GM18517 (cell line): ENCODE measurements around the gene NCBP2.
"Not testable (repeated sequence)": the region's sequence is repeated elsewhere in the genome, so short reads cannot be mapped to it uniquely, and the experiment has no call there.

Experiments used
- ATAC-seq: cut with Tn5 transposase; IDR thresholded peaks from one replicate; pipeline ENCODE4 v1.9.1; 2021; ENCODE audit warnings: mild to moderate bottlenecking, moderate library complexity; ENCODE audit not compliant: unreplicated experiment

The NCBP2 gene

DNA sequence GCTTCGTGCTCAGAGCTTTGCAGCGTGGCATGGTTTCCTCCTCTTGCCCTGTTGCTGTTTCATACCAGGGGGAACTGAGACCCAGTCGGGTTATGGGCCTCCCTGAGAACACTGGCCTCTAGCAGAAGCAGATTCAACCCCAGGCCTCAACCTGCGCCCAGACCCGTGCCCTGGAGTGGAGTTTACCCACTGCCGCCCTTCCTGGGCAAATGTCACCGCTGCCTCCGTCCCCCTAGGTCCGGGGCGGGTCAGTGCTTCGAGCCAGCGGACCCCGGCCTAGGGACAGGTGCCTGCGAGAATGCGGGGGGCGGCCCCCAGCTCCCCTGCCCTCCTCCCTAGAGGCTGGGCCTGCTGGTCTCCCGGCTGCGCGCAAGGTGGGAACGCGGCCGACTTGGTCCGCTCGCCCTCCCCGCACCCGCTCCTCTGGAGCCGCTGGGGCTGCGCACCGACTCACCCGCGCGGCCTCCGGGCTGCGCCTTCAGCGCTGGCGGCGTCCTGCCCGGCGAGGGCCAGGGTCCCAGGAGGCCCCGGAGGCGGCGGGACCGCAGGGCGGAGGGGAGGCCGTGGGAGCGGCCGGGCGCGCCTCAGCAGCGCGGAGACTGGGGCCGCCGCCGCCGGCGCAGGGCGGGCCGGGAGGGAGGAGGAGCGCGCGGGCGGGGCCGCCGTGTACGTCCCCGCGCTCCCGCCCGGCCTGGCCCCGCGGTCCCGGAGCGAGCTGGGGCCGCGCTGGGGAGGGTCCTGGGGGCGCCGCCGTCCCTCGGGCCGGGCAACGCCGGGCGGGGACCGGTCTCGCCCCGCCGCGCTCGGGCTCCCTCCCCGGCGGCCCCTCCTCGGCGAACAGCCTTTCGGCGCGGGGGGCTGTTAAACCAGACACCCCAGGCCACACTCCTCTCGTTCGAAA lies 26.2 kb upstream of the NCBP2 start, which contains the start of gene PIGZ:
PIGZ (minus strand) TSS at position 601 of the 901 bp plus-strand sequence. CDS start 16,802 bp downstream, outside the sequence.
- ATAC-seq: peak; percentile 54

DNA sequence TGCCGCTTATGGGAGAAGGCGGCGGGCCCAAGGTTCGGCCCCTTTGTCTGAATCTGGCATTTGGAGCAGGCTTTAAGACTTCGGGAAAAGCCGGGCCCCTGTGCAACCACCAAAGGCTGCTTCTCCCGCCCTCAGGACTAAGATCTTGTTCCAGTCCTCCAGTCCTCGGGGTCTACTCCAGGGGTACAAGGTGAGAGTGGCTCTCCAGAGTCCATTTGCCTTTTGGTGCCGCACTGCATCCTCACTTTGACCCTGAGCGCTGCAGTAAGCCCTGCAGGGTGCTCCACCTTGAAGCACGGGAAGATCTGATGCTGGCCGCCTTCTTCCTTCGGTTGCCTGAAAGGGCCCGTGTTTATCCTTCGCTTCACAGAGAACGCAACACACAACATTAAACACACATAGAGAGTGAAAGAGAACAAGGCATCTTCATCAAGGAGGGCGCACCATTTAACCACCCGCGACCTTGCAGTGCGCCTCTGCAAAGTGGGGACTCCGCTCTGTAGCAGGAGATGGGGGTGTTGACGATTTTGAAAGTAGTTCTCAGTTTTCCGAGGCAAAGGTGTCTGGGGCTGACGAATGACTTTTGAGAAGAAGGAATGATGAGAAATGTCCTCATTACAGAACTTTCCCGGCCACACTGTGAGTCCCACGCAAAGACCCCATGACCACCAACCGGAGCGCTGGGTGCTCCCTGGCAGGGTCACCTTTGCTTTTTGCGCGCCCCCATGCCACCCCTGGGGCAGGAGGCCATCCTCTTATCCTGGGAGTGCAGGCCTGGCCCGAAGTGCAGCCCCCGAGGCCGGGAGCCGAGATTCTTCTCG lies 25.3 kb upstream of the NCBP2 start:
- ATAC-seq: no peak

DNA sequence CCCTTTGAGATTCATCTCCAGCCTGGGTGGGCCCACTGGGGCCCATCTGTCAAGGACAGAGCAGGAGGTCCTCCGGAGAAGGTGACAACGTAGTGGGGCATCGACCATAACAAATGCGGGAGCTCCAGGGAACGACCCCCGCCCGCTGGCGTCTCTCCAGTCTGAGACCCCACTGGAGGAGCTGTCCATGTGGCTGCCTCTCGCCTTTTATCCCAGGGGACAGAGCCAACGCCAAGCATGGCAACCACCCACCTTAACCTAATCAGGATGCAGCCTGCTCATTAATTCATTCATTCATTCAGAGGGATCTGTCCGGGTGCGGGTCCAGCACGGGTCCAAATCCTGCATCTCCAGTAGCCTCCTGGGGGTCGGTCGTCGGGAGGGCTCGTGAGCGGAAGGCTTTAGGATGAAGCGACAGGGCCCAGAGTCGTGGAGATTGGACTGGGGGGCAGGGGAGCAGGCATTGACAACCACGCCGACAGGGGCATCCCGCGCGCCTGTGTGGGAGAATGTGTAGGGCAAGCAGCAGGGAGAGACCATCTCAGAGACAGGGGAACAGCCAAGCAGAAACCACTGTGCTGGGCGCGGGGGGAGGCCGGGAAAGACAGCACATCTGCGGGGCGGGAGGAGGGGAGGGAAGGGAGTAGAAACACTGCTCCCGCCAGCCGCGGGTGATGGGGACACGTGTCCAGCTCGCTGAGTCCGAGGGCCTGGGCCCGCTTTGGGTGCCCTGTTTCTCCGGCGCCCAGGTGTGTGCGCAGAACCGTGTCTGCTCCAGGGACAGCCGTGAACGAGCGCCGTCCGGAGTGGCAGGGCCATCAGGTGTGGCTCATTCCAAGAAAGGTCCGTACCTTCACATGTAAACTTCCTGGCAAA lies 24.4 kb upstream of the NCBP2 start:
- no peak for ATAC-seq

DNA sequence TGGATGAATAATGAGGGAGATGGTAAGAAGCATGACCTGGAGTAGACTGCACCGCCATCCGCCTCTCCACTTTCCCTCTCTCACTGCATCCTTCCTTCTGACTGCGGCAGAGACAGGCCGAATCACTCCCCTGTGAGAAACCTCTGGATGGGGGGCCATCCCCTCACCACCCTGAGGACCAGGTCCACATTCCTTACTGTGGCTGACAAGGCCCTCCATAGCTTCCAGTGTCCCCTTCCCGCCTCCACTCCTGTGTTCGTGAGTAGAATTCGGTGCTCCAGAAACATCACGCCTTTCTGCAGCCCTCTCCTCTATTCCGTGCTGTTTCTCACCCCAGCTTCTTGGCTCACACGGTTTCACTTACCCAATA lies 23.5 kb upstream of the NCBP2 start:
- ATAC-seq: no peak

DNA sequence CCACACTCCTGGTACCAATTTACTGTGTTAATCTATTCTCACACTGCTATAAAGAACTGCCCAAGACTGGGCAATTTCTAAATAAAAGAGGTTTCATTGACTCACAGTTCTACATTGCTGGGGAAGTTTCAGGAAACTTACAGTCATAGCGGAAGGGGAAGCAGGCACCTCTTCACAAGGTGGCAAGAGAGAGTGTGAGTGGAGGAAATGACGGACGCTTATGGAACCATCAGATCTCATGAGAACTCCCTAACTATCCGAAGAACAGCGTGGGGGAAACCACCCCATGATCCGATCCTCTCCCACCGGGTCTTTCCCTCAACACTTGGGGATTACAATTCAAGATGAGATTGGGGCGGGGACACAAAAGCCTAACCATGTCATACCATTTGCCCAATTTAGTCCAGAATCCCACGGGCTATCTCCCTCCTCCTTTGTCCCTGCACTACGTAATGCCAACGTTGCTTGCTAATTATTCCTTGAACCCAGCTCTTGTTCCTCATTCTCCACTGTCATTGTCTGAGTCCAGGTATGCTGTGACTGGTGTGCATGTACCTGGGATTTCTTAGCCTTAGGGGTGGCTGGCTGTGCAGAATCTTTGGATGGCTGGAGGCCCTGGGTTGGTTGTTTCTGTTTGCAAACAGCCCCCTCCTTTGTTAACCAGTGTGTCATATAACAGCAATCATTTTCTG lies 22.9 kb upstream of the NCBP2 start:
- no peak for ATAC-seq

DNA sequence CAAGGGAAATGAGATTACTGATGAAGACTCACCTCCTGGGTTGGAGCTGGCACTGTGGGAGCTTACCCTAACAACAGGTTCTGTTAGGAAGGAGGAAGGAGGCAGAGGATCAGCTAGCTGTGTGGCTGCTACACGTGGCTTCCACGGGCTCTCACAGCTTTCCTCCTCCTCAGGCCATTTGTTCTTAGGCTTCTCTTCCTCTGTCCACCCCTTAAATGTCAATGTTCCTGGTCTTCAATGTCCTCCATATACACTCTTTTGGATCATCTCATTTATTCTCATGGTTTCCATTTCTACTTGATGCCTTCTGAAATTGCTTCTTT lies 21.3 kb upstream of the NCBP2 start:
- ATAC-seq: no peak

DNA sequence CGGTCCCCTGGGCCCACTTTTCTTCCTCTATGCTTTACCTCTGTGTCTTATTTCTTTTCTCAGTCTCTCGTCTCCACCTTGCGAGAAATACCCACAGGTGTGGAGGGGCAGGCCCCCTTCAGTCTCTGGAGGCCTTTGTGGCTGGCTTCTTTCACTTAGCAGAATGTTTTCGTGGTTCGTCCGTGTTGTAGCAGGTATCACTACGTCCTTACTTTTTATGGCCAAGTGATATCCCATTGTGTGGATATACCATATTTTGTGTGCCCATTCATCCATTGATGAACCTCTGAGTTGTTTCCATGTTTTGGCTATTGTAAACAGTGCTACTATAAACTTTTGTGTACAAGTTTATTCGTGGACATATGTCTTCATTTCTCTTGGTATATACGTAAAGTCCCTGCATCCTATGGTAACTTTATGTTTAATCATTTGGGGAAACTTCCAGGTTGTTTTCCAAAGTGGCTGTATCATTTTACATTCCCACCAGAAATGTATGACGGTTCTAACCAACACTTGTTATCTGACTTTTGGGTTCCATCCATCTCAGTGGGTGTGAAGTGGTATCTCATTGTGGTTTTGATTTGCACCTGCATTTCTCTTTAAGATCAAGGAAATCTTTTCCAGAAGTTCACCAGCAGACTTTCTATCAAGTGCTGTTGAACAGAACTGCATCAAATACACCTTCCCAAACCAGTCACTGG lies 20.8 kb upstream of the NCBP2 start:
- ATAC-seq: peak; percentile 73

DNA sequence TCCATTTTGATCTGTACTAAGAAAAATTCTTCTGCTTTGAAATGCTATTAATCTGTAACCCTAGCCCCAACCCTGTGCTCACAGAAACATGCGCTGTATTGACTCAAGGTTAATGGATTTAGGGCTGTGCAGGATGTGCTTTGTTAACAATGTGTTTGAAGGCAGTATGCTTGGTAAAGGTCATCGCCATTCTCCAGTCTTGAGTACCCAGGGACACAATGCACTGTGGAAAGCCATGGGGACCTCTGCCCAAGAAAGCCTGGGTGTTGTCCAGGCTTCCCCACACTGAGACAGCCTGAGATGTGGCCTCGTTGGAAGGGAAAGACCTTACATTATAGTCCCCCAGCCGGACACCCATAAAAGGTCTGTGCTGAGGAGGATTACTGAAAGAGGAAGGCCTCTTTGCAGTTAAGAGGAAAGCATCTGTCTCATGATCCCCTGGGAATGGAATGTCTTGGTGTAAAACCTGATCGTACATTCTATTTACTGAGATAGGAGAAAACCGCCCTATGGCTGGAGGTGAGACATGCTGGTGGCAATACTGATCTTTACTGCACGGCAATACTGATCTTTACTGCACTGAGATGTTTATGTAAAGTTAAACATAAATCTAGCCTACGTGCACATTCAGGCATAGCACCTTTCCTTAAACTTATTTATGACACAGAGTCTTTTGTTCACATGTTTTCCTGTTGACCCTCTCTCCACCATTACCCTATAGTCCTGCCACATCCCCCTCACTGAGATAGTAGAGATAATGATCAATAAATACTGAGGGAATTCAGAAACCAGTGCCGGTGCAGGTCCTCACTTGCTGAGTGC lies 20.0 kb upstream of the NCBP2 start:
- ATAC-seq: peak; percentile 31

DNA sequence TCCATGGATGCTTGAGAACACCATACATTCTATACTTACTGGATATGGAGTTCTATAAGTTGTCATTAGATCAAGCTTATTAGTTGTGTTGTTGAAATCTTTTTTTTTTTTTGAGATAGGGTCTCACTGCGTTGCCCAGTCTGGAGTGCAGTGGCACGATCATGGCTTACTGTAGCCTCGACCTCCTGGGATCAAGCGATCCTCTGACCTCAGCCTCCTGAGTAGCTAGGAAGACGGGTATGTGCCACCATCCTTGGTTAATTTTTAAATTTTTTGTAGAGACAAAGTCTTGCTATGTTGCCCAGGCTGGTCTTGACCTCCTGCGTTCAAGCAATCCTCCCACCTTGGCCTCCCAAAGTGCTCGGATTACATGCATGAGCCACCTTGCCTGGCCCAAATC lies 12.5 kb upstream of the NCBP2 start:
- ATAC-seq: no peak

DNA sequence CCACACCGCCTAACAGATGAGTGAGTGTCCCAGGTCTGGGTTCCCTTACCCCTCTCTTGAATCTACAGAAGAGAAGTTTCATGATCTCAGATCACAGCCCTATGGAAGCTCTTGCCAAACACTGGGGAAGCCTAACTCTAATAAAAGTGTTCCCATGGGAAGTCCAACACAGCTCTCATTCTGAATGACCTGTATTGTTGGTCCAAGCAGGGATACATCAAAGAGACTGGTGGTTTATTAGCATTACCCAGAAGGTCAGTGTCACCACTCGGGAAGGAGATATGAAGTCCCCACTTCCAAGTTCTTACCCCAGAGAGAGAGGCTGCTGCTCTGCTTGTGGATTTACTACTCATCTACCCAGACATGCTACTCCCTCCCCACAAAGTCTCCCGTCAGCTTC lies 9.0 kb upstream of the NCBP2 start:
- ATAC-seq: no peak

DNA sequence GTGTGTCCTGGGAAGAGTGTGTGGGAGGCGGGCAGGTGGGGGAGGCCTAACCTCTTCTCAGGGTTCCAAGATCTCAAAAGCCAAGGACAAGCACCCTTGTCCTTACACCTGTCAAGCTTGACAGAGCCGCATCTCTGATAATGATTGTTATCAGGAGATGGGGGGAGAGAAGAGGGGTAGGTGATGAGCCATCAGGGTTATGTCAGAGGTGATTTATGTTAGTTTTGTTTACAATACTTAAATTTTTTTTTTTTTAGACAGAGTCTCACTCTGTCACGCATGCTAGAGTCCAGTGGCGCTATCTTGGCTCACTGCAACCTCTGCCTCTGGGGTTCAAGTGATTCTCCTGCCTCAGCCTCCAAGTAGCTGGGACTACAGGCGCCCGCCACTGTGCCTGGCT lies 7.4 kb upstream of the NCBP2 start:
- no peak for ATAC-seq

DNA sequence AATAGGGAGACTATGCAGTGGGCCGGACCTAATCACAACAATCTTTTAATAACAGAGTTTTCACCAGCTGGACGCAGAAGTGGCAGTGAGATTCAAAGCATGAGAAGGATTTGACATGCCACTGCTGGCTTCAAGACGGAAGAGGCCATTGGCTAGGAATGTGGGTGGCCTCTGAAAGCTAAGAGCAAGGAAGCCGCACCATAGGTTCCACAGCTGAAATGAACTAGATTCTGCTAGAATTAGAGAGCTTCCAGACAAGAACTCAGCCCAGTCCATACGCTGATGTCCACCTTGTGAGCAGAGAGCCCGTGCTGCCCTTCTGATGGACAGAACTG lies 6.9 kb upstream of the NCBP2 start:
- ATAC-seq: no peak

DNA sequence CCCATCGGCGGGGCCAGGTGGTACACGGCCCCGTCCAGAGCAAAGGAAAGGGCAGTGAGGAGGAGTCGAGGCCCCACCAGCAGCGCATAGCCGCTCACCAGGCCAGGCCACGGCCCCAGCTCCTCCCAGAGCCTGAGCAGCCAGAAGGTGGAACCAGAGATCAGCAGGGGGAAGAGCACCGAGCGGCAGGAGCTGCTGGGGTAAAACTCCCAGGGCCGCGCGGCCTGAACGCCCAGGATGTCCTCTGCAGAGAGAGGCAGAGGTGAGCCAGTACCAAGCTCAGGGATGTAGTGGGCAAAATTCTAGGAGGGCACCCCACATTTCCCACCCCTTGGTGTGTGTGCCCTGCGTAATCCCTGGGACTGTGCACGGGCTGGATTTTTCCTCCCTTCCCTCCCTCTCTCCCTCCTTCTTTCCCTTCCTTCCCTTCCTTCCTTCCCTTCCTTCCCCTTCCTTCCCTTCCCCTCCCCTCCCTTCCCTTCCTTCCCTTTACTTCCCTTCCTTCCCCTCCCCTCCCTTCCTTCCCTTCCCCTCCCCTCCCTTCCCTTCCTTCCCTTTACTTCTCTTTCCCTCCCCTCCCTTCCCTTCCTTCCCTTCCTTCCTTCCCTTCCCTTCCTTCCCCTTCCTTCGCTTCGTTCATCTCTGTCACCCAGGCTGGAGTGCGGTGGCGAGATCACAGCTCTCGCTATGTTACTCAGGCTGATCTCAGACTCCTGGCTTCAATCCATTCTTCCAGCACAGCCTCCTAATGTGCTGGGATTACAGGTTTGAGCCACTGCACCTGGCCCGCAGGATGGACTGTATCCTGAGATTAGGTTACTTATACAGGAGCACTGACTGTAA lies 6.3 kb upstream of the NCBP2 start:
- no peak for ATAC-seq

DNA sequence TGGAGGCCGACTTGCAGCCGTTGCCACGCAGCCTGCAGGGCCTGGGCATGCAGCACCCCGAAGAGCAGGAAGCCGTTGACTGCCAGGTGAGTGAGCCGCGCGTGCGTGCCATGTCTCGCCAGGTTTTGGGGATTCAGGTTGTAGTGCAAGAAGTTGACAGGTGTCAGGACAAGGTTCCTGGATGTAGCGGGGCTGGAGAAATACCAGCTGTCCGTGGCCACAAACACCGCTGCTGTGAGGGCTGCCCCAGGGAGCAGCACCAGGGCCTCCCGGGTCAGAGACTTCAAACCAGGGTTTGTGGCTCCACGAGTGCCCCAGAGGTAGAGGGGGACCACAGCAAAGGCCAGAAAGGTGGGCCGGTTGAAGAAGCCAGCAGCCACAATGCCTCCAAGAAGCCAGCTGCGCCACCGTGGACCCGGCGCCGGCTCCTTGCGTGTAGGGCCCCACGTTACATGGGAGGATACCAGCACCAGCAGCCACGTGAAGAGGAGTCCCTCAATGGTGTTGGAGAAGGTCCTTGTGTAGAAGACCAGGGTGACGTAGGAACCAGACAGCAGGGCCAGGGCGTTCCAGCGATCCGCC lies 5.6 kb upstream of the NCBP2 start:
- no peak for ATAC-seq

DNA sequence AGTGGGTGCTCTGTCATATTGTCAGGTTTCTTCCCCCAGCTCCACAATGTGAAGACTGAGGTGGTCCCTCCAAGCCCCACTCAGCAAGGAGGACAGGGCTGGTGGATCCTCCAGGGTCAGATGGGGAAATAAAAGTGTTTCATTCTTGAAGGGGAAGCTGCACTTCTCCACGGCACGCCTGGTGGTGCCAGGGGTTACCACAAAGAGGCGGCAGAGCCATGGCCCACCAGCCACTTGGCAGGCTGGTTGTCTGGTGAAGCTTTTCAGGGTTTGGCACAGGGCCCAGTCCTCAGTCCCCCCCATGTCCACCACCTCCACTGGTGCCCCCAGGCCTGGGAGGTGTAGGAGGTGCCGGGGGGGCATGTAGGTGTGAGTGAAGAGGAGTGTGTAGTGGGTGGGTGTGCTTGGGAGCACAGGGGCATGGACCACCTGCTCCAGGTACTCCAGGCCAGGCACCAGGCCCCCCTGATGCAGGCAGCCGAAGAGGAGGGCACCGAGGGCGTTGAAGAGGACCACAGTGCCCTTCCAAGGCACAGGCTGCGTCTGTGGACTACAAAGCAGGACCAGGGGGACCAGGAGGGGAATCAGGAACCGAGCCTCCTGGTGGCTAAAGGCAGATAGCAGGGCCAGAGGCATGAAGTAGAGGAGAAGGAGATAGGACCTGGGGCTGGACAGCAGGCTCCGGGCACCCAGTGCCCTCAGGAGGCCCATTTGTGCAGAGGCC lies 5.0 kb upstream of the NCBP2 start:
- ATAC-seq: no peak

DNA sequence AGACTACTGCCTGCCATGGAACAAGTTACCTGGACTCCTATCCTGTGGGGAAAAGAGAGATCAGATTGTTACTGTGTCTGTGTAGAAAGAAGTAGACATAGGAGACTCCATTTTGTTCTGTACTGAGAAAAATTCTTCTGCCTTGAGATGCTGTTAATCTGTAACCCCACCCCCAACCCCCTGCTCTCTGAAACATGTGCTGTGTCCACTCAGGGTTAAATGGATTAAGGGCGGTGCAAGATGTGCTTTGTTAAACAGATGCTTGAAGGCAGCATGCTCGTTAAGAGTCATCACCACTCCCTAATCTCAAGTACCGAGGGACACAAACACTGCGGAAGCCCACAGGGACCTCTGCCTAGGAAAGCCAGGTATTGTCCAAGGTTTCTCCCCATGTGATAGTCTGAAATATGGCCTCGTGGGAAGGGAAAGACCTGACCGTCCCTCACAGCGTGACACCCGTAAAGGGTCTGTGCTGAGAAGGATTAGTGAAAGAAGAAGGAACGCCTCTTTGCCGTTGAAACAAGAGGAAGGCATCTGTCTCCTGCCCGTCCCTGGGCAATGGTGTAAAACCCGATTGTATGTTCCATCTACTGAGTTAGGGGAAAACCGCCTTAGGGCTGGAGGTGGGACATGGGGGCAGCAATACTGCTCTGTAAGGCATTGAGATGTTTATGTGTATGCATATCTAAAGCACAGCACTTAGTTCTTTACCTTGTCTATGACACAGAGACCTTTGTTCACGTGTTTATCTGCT lies 1.9 kb upstream of the NCBP2 start:
- ATAC-seq: not testable (repeated sequence)

DNA sequence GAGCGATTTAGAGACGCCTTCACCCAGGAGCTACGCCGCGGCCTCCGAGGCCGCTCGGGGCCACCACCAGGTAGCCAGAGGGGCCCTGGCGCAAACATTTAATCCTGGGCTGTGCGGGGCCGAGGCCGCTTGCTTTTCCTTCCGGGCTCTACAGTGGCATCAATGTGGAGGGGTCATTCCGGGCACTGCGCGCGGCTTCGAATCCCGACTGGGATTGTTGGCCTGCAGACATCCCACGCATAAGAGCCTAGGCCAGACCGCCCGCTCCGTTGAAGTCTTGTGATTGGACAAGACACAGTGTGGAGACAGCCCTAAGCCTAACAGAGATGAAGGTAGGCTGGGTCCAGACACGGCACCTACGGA lies 568 bp upstream of the NCBP2 start:
- peak; percentile 6 for ATAC-seq
